NCI-H2029 treated with DMSO at 0.1 percent for 48 hours (cell line): ENCODE measurements around the gene MT1F.

Experiments
- DNase-seq: peaks from one replicate; lab custom pipeline; 2025; lab: John Stamatoyannopoulos, UW

The MT1F gene

GRCh38 chr16:56625943-56626654 is 31.7 kb upstream of the MT1F start:
- DNase-seq, result no peak

DNA sequence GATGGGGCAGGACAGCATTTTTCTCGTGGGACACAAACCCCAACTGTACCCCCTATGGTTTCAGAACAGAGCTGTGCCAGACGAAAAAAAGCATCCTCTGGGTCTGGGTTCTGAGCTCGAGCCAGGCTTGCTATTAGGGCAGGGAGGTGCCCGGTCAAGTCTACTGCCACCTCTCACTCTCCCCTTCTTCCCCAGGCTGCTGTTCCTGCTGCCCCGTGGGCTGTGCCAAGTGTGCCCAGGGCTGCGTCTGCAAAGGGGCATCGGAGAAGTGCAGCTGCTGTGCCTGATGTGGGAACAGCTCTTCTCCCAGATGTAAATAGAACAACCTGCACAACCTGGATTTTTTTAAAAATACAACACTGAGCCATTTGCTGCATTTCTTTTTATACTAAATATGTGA is 31.1 kb upstream of the MT1F start:
- DNase-seq, result no peak

- no peak for DNase-seq
Observed at GRCh38 chr16:56628486-56629350, 29.0 kb upstream of the MT1F start.

GRCh38 chr16:56629531-56629930 is 28.2 kb upstream of the MT1F start:
- no peak for DNase-seq

- DNase-seq, result no peak
Observed at GRCh38 chr16:56630134-56630533, 27.6 kb upstream of the MT1F start.

- no peak for DNase-seq
Observed at GRCh38 chr16:56631197-56631596, 26.6 kb upstream of the MT1F start.

- DNase-seq, result no peak
Observed at GRCh38 chr16:56631832-56632155, 26.0 kb upstream of the MT1F start.

- no peak for DNase-seq
Observed at GRCh38 chr16:56632156-56632847, 25.5 kb upstream of the MT1F start, which contains the start of gene MT1M. TSS of gene MT1M (plus strand) at chr16:56632659. CDS start at chr16:56632732, 73 bp downstream.

DNA sequence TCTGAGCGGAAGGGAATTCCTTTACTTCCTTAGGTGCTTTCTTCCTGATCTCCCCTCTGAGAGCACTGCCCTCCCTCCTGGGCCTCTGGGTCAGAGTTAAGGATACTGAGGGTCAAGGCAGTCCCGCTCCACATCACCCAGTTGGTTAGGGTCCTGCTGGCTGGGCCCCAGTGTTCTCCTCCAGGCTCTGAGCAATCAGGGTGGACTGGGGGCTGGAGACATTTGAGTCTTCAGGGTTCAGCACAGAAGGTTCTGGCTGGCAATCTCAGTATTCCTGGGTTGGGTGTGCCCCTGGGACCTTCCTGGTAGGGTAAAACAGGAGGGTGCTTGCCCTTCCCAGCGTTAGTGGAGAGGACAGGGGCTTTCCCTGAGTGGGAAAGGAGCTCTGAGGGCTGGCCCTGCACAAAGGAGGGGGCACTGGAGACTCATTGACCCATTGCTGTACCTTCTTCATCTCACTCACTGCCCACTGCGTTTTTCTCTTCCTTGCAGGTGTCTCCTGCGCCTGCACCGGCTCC is 24.9 kb upstream of the MT1F start:
- no peak for DNase-seq

DNA sequence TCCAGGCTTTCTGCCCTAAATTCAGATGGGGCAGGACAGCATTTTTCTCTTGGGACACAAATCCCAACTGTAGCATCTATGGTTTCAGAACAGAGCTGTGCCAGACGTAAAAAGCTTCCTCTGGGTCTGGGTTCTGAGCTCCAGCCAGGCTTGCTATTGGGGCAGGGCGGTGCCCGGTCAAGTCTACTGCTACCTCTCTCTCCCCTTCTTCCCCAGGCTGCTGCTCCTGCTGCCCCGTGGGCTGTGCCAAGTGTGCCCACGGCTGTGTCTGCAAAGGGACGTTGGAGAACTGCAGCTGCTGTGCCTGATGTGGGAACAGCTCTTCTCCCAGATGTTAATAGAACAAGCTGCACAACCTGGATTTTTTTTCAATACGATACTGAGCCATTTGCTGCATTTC is 24.2 kb upstream of the MT1F start:
- DNase-seq, result no peak

DNA sequence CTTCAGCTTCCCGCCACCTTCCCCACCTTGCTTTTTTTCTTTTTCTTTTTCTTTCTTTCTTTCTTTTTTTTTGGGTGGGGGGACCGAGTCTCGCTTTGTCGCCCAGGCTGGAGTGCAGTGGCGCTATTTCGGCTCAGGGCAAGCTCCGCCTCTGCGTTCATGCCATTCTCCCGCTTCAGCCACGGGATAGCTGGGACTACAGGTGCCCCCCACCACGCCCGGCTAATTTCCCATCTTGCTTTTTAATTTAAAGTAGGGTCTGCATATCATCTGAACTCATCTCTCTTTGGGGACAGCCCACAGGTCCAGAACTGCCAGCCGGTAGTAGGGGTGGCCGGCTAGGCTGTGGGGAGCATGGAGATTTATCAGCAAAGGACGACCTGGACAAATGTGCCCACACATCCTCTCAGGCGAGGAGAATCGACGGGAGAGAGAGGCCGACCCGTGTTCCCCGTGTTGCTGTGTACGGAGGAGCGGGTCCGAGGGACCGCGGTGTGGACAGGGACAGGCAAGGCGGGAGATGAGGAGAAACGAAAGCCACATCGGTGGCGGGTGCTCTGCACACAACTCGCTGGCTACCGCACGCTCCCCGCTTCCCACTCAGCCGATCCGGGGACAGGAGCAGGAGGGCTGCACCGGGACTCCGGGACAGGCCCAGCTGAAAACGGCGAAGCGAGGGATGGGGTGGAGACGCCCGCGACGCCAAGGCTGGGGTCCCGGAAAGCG is 22.9 kb upstream of the MT1F start:
- no peak for DNase-seq

- DNase-seq, result no peak
Observed at GRCh38 chr16:56635441-56635967, 22.3 kb upstream of the MT1F start.

- DNase-seq, result no peak
Observed at GRCh38 chr16:56636616-56637413, 20.9 kb upstream of the MT1F start.

- DNase-seq, result no peak
Observed at GRCh38 chr16:56637814-56638750, 19.7 kb upstream of the MT1F start, which contains the start of gene MT1A. TSS of gene MT1A (plus strand) at chr16:56638666. CDS start at chr16:56638739, 73 bp downstream.

DNA sequence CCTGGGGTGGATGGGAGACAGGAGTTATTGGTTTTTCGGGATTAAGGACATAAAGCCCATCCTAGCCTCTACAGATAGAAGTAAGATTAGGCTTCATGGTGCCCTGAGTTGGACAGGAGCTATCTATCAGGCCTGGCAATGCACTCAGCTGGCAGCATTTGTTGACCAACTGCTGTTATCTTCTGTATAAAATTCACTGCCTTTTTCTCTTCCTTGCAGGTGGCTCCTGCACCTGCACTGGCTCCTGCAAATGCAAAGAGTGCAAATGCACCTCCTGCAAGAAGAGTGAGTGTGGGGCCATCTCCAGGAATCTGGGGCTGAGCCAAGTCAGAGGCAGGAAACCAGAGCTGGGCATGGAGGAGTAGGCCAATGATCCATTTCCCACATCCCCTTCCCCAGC is 18.7 kb upstream of the MT1F start:
- DNase-seq, result no peak

- no peak for DNase-seq
Observed at GRCh38 chr16:56640076-56640475, 17.7 kb upstream of the MT1F start.

DNA sequence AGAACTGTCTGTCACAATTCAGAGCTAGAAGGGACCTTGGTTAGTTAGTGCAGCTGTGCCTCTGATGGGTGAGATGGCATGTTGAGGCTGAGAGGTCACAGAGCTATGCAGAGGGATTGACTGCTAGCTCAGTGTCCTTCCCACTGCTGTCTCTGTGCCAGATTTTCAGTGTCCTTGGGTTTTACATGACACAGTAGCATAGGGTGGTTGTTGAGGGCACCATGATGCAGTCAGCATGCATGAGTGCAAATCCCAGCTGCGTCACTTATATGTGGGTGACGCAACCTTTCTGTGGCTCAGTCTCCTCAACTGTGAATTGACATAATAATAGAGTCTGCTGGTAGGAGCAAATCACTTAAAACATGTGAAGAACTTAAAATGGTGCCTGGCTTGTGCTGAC is 16.6 kb upstream of the MT1F start:
- DNase-seq, result no peak

DNA sequence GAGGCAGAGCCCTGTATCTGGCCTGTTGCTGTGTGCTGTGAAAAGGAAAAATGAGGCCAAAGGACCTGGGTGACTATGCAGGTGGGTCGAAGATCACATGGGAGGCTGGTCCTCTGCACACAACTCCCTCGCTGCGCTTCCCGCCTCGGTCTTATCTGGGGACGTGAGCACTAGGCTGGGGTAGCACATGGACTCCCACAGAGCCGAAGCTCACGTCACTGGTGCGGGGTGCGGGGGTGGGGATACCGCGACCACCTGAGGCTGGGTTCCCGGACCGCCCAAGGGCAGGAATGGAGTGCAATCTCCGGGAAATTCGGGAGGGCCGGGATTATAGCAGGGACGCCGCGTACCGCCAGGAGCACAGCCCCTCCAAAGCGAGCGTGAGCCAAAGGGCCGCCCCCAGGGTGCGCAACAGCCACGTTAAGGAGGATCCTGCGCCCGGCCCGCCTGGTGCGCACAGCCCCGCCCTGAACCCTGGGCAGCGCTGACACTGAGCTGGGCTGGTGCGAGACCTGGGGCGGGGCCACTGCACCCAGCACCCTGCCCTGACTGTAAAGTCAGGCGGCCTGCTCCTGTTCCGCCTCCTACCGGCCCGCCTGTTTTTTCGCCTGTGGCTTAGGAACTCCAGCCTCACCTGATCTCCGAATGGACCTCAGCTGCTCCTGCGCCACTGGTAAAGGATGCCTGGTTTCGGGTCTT is 14.5 kb upstream of the MT1F start:
- DNase-seq, result no peak

DNA sequence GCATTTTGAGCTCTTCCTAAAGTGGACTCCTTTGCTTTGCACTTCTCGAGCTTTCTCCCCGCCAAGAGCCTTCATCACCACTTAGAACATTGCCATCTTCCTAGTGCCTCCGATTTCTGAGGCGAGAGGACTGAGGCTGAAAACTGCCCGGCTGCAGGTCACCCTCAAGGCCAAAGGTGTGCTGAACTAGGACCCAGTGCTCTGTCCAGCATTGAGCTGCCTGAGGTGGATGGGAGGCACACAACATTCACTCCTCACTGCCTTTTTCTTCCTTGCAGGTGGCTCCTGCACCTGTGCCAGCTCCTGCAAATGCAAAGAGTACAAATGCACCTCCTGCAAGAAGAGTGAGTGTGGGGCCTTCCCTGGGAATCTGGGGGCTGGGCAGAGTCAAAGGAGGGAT is 13.9 kb upstream of the MT1F start:
- no peak for DNase-seq
